Endothelial cell of umbilical vein (primary cell): ENCODE results near the gene CTF1.

Experiments used
- EZH2 ChIP-seq: IDR thresholded peaks from 2 replicates; pipeline ENCODE4 v1.6.1; 2012; ENCODE audit warnings: borderline replicate concordance, low read depth, mild to moderate bottlenecking, moderate library complexity, low read length, inconsistent platforms; ENCODE audit not compliant: severe bottlenecking
- MAX ChIP-seq: IDR thresholded peaks from 2 replicates; pipeline ENCODE4 v1.6.1; 2011; ENCODE audit not compliant: insufficient read depth, insufficient read length
- POLR2A ChIP-seq: IDR thresholded peaks from 2 replicates; pipeline ENCODE4 v1.6.1; 2012; ENCODE audit warnings: low read depth, mild to moderate bottlenecking, control low read depth, low read length

GRCh38 chr16:30892670-30893416 is 3.6 kb upstream of the CTF1 start:
- TF ChIP-seq MAX, result no peak
- no peak for TF ChIP-seq EZH2
- TF ChIP-seq POLR2A, result no peak
